ENCODE measurements around the gene TAF6L.

GRCh38 chr11:62796281-62796680 lies 25.1 kb downstream of the TAF6L start:
- TF ChIP-seq YY1 (IDR thresholded peaks at IDR 0.05; ENCODE audit: insufficient read depth, insufficient read length) = no peak
- no peak for TF ChIP-seq SUZ12 (IDR thresholded peaks at IDR 0.05; ENCODE audit: extremely low read depth, insufficient read depth, insufficient read length)
